DOHH2 (cell line): ENCODE results near the gene LRIG3.

Experiments
- H3F3A ChIP-seq: fragments of 200-600 bp; sonication (generic), shearing (Covaris generic); 2 replicates; pipeline ENCODE4 v1.6.0; 2016; ENCODE audit warnings: antibody characterized with exemption, mild to moderate bottlenecking; ENCODE audit not compliant: control insufficient read depth, insufficient read depth
- H3K27ac ChIP-seq: fragments of 200-600 bp; sonication (generic); 2 replicates; pipeline ENCODE4 v1.5.1; 2014; ENCODE audit warnings: low read depth, mild to moderate bottlenecking, low read length, moderate library complexity
- H3K27me3 ChIP-seq: fragments of 200-600 bp; sonication (generic); 2 replicates; pipeline ENCODE4 v1.6.1; 2014; ENCODE audit warnings: mild to moderate bottlenecking, low read length, mixed read lengths; ENCODE audit not compliant: control insufficient read depth
- H3K36me3 ChIP-seq: fragments of 200-600 bp; sonication (generic); 2 replicates; pipeline ENCODE4 v1.6.1; 2014; ENCODE audit warnings: mild to moderate bottlenecking, low read length, moderate library complexity, mixed read lengths; ENCODE audit not compliant: control insufficient read depth
- H3K4me1 ChIP-seq: fragments of 200-600 bp; sonication (generic); 2 replicates; pipeline ENCODE4 v1.6.1; 2014; ENCODE audit warnings: mild to moderate bottlenecking, low read length, mixed read lengths; ENCODE audit not compliant: control insufficient read depth
- H3K4me2 ChIP-seq: fragments of 200-600 bp; sonication (generic); 2 replicates; pipeline ENCODE4 v1.6.0; 2014; ENCODE audit warnings: mild to moderate bottlenecking, low read length, moderate library complexity
- H3K4me3 ChIP-seq: fragments of 200-600 bp; sonication (generic); 2 replicates; pipeline ENCODE4 v1.5.1; 2014; ENCODE audit warnings: mild to moderate bottlenecking, low read length, mixed read lengths
- H3K79me2 ChIP-seq: fragments of 200-600 bp; sonication (generic); 2 replicates; pipeline ENCODE4 v1.6.1; 2014; ENCODE audit warnings: mild to moderate bottlenecking, low read length, mixed read lengths; ENCODE audit not compliant: control insufficient read depth
- H3K9me2 ChIP-seq: fragments of 200-600 bp; sonication (generic); replicated peaks from 2 replicates; pipeline ENCODE4 v1.6.1; 2014; ENCODE audit warnings: mild to moderate bottlenecking, low read length, mixed read lengths; ENCODE audit not compliant: control insufficient read depth
- H3K9me3 ChIP-seq: fragments of 200-600 bp; sonication (generic); 2 replicates; pipeline ENCODE4 v1.6.1; 2014; ENCODE audit warnings: antibody characterized with exemption, low read length, mixed read lengths; ENCODE audit not compliant: control insufficient read depth, insufficient read depth
- H4K20me1 ChIP-seq: fragments of 200-600 bp; sonication (generic); 2 replicates; pipeline ENCODE4 v1.6.0; 2014; ENCODE audit warnings: low read depth, mild to moderate bottlenecking, antibody characterized with exemption, low read length, moderate library complexity; ENCODE audit not compliant: control insufficient read depth, insufficient read depth
- CTCF ChIP-seq: fragments of 200-600 bp; sonication (generic); IDR thresholded peaks from one replicate; pipeline ENCODE4 v1.5.1; 2014; ENCODE audit warnings: antibody characterized with exemption, mild to moderate bottlenecking, low read depth, low read length; ENCODE audit not compliant: poor library complexity, severe bottlenecking
- EZH2phosphoT487 ChIP-seq: fragments of 200-600 bp; sonication (generic); IDR thresholded peaks from 2 replicates; pipeline ENCODE4 v1.6.1; 2017; ENCODE audit warnings: borderline replicate concordance, mild to moderate bottlenecking, antibody characterized with exemption, low read length, moderate library complexity, mixed read lengths

LRIG3 gene, protein sequence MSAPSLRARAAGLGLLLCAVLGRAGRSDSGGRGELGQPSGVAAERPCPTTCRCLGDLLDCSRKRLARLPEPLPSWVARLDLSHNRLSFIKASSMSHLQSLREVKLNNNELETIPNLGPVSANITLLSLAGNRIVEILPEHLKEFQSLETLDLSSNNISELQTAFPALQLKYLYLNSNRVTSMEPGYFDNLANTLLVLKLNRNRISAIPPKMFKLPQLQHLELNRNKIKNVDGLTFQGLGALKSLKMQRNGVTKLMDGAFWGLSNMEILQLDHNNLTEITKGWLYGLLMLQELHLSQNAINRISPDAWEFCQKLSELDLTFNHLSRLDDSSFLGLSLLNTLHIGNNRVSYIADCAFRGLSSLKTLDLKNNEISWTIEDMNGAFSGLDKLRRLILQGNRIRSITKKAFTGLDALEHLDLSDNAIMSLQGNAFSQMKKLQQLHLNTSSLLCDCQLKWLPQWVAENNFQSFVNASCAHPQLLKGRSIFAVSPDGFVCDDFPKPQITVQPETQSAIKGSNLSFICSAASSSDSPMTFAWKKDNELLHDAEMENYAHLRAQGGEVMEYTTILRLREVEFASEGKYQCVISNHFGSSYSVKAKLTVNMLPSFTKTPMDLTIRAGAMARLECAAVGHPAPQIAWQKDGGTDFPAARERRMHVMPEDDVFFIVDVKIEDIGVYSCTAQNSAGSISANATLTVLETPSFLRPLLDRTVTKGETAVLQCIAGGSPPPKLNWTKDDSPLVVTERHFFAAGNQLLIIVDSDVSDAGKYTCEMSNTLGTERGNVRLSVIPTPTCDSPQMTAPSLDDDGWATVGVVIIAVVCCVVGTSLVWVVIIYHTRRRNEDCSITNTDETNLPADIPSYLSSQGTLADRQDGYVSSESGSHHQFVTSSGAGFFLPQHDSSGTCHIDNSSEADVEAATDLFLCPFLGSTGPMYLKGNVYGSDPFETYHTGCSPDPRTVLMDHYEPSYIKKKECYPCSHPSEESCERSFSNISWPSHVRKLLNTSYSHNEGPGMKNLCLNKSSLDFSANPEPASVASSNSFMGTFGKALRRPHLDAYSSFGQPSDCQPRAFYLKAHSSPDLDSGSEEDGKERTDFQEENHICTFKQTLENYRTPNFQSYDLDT

GRCh38 chr12:58920102-58920960 lies at the start of gene LRIG3:
TSS of gene LRIG3 (minus strand) at chr12:58920504. CDS start at chr12:58920235, 269 bp downstream.
- no peak within 1 kb of the TSS for H3K4me3 ChIP-seq
- no peaks in the 10 kb centered on the region for H4K20me1 ChIP-seq
- H3K4me2 ChIP-seq: no peak within 1 kb of the TSS
- H3F3A ChIP-seq: no peaks in the 10 kb centered on the region
- no peak for TF ChIP-seq CTCF
- no peak for TF ChIP-seq EZH2phosphoT487
- H3K79me2 ChIP-seq: no peaks in the 10 kb centered on the region
- no peaks in the 10 kb centered on the region for H3K27me3 ChIP-seq
- no peaks in the 10 kb centered on the region for H3K36me3 ChIP-seq
- no peak within 1 kb of the TSS for H3K27ac ChIP-seq
- H3K9me3 ChIP-seq: peaks cover 6% of the 10 kb centered on the region; the same call in 1 of the 2 replicates
- H3K9me2 ChIP-seq: no peaks in the 10 kb centered on the region
- H3K4me1 ChIP-seq: no peaks in the 10 kb centered on the region

DNA sequence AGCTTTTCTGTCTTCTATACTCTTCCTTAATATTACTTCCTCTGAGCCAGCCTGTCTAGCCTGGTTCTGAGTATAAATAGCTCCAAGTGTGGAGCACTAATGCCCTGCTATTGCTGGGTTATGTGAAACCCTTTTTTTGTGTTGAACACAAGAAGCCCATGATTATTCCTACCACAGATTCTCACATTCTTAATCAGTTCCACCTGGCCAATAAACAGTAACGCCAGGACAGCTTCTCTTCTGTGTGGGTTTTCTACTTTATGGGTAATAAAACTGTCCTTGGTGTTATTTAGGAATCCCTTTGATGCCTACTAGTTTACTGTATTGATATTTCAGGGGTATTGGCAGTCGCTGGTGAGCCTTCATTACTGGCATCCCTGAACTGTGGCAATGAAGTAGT lies 48.9 kb upstream of the LRIG3 start:
- Histone ChIP-seq H3K36me3 (no peaks in the 10 kb centered on the region), H3K9me3 (no peaks in the 10 kb centered on the region; the same call in 1 of the 2 replicates), H3K9me2 (no peaks in the 10 kb centered on the region), H3K27me3 (no peaks in the 10 kb centered on the region), H3K4me3 (no peak overlapping the region), H3K27ac (no peak overlapping the region), H3K4me2 (no peak overlapping the region), H3K4me1 (no peaks in the 10 kb centered on the region), H4K20me1 (no peaks in the 10 kb centered on the region), H3F3A (no peaks in the 10 kb centered on the region), H3K79me2 (no peaks in the 10 kb centered on the region)
- TF ChIP-seq CTCF (no peak), EZH2phosphoT487 (no peak)

DNA sequence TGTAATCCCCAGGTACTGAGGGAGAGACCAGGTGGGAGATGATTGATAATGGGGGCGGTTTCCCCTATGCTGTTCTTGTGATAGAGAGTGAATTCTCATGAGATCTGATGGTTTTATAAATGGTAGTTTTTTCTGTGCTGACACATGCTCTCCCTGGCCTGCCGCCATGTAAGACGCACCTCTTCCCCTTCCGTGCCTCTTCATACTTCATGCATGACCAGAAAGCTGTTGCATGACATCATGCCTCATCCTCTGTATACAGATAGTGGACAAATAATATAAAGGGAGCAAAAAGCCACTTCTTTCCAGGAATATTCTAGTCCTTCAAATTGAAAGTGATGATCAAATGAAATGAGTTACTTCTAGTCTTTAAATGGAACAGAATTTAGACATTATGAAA lies 47.3 kb upstream of the LRIG3 start:
- no peak overlapping the region for H3K27ac ChIP-seq

More for the DNA sequence above, 47.3 kb upstream of the LRIG3 start:
- Histone ChIP-seq H3K27me3 (no peaks in the 10 kb centered on the region), H4K20me1 (no peaks in the 10 kb centered on the region), H3K9me3 (no peaks in the 10 kb centered on the region; the same call in 1 of the 2 replicates), H3K36me3 (no peaks in the 10 kb centered on the region), H3F3A (no peaks in the 10 kb centered on the region), H3K4me3 (no peak overlapping the region), H3K79me2 (no peaks in the 10 kb centered on the region), H3K4me2 (no peak overlapping the region), H3K4me1 (no peaks in the 10 kb centered on the region), H3K9me2 (no peaks in the 10 kb centered on the region)
- TF ChIP-seq EZH2phosphoT487 (no peak), CTCF (no peak)
